CD14-positive monocyte (primary cell): ENCODE data around the gene SIRT7. TPM values are rescaled to one million over a fixed set of nuclear protein-coding genes. Genes with fewer than 3 reads are reported as not detected.

Experiments
- DNase-seq, 3 donors: peaks; one replicate each; pipeline ENCODE4 v3.0.0-alpha.2; 2011 to 2022
- H2AFZ ChIP-seq: 2 replicates; pipeline ENCODE4 v1.6.0; 2012; ENCODE audit warnings: mild to moderate bottlenecking, low read depth, low read length, inconsistent platforms; ENCODE audit not compliant: insufficient read depth, poor library complexity, severe bottlenecking
- H3K27ac ChIP-seq, 2 donors: 1 replicate in 1 of 2; 2 replicates in 1 of 2; pipeline ENCODE4 v1.5.1; 2012 to 2013; ENCODE audit warnings: low read length in 2 of 2, control low read depth in 1 of 2, inconsistent platforms in 1 of 2, low read depth in 1 of 2, mild to moderate bottlenecking in 1 of 2
- H3K27me3 ChIP-seq, 2 donors: one replicate each; pipeline versions ENCODE4 v1.6.0 to v1.6.1; 2011 to 2013; ENCODE audit warnings: low read length in 2 of 2; ENCODE audit not compliant: control insufficient read depth in 2 of 2, insufficient read depth in 2 of 2
- H3K36me3 ChIP-seq, 2 donors: replicated peaks in 1 of 2; 1 replicate in 1 of 2; 2 replicates in 1 of 2; pipeline versions ENCODE4 v1.5.1 to v1.6.1; 2012 to 2013; ENCODE audit warnings: low read length in 2 of 2, control low read depth in 1 of 2, inconsistent platforms in 1 of 2, mild to moderate bottlenecking in 1 of 2; ENCODE audit not compliant: insufficient read depth in 2 of 2, control insufficient read depth in 1 of 2
- H3K4me1 ChIP-seq, 2 donors: 1 replicate in 1 of 2; 2 replicates in 1 of 2; pipeline versions ENCODE4 v1.5.1 to v1.6.1; 2012 to 2013; ENCODE audit warnings: low read length in 2 of 2, control low read depth in 1 of 2, inconsistent platforms in 1 of 2, mild to moderate bottlenecking in 1 of 2, moderate library complexity in 1 of 2; ENCODE audit not compliant: insufficient read depth in 2 of 2, control insufficient read depth in 1 of 2
- H3K4me2 ChIP-seq: replicated peaks from 2 replicates; pipeline ENCODE3; 2012; ENCODE audit warnings: low read length, moderate library complexity, mild to moderate bottlenecking; ENCODE audit not compliant: poor library complexity, severe bottlenecking; ENCODE audit errors: extremely low read depth
- H3K4me3 ChIP-seq, 3 experiments: fragments of 200-600 bp in 1 of 3; sonication (generic) in 1 of 3; replicated peaks in 1 of 3; 1 replicate in 2 of 3; 2 replicates in 1 of 3; pipeline ENCODE4 v1.5.1; 2011 to 2013; ENCODE audit warnings: low read length in 3 of 3, mild to moderate bottlenecking in 3 of 3, control low read depth in 2 of 3, low read depth in 2 of 3, inconsistent platforms in 1 of 3, moderate library complexity in 1 of 3
- H3K79me2 ChIP-seq: 2 replicates; pipeline ENCODE4 v1.6.0; 2012; ENCODE audit warnings: mild to moderate bottlenecking, control low read depth, inconsistent platforms, low read length, moderate library complexity; ENCODE audit not compliant: insufficient read depth
- H3K9ac ChIP-seq: 2 replicates; pipeline ENCODE4 v1.6.0; 2017; ENCODE audit warnings: low read length, mild to moderate bottlenecking; ENCODE audit not compliant: insufficient read depth, poor library complexity, severe bottlenecking
- H3K9me3 ChIP-seq, 2 donors: replicated peaks in 1 of 2; 1 replicate in 1 of 2; 2 replicates in 1 of 2; pipeline versions ENCODE4 v1.5.1 to v1.6.1; 2012 to 2013; ENCODE audit warnings: low read length in 2 of 2, control low read depth in 1 of 2; ENCODE audit not compliant: control insufficient read depth in 1 of 2, insufficient read depth in 1 of 2
- H4K20me1 ChIP-seq: 2 replicates; pipeline ENCODE4 v1.6.0; 2012; ENCODE audit warnings: mild to moderate bottlenecking, low read length, control low read depth, moderate library complexity; ENCODE audit not compliant: insufficient read depth
- H3K27ac Mint-ChIP-seq, 7 donors: one replicate each; pipeline ENCODE4 v1.8.0; 2020; ENCODE audit warnings: mild to moderate bottlenecking in 7 of 7, mixed read lengths in 7 of 7, moderate library complexity in 6 of 7, inconsistent platforms in 2 of 7
- H3K27me3 Mint-ChIP-seq, 3 donors: one replicate each; pipeline ENCODE4 v1.8.0; 2021 to 2022; ENCODE audit warnings: low read depth in 3 of 3, mild to moderate bottlenecking in 3 of 3, mixed read lengths in 3 of 3, moderate library complexity in 3 of 3, inconsistent platforms in 1 of 3
- H3K36me3 Mint-ChIP-seq, 2 donors: one replicate each; pipeline ENCODE4 v1.8.0; 2020; ENCODE audit warnings: mixed read lengths in 2 of 2, inconsistent platforms in 1 of 2, mild to moderate bottlenecking in 1 of 2
- H3K4me1 Mint-ChIP-seq: one replicate; pipeline ENCODE4 v1.8.0; 2020; ENCODE audit warnings: mild to moderate bottlenecking, mixed read lengths
- H3K4me3 Mint-ChIP-seq, 2 donors: one replicate each; pipeline ENCODE4 v1.8.0; 2020; ENCODE audit warnings: mild to moderate bottlenecking in 2 of 2, mixed read lengths in 2 of 2, moderate library complexity in 1 of 2
- H3K9me3 Mint-ChIP-seq, 7 donors: one replicate each; pipeline ENCODE4 v1.8.0; 2020 to 2022; ENCODE audit warnings: mixed read lengths in 7 of 7, mild to moderate bottlenecking in 6 of 7, moderate library complexity in 6 of 7, inconsistent platforms in 2 of 7
- CTCF ChIP-seq: fragments of 200-600 bp; IDR thresholded peaks from one replicate; pipeline ENCODE4 v1.8.0; 2022; ENCODE audit warnings: antibody characterized with exemption, mild to moderate bottlenecking
- WGBS: methylation state at CpG from one replicate; pipeline ENCODE4 v1.1.5; 2013; ENCODE audit warnings: missing lambda C conversion rate; ENCODE audit not compliant: insufficient coverage; 5-methylcytosine and 5-hydroxymethylcytosine counted together
- intact Hi-C, 2 donors: fragments of 100-400 bp; cut with micrococcal nuclease; formaldehyde crosslinking; loops; one replicate each; pipeline versions ENCODE4 v1.15.0 to v1.15.1; 2023
- polyA plus RNA-seq, 3 donors: library from polyadenylated mRNA; depleted of rRNA in 1 of 3; unstranded in 2 of 3; stranded (reverse) in 1 of 3; fragments of 300-500 nt in 2 of 3; fragments of >200 nt in 1 of 3; fragmentation: Illumina TruSeq in 2 of 3; gene quantifications; 1 replicate in 2 of 3; 2 replicates in 1 of 3; pipeline ENCODE4 v1.2.3, GENCODE V29; 2012 to 2021

Gene SIRT7
- polyA plus RNA-seq, 3 donors: 22.5 to 73.5 (median 23.7) TPM

GRCh38 chr17:81885454-81885853, 32.5 kb downstream of the SIRT7 start:
- peaks cover 0 to 3% (median 0%) of the 10 kb centered on the region in 3 donors for H3K27me3 Mint-ChIP-seq
- H3K9me3 Mint-ChIP-seq: no peaks in the 10 kb centered on the region
- Histone ChIP-seq H3K4me3 (no peak overlapping the region), H3K79me2 (peaks cover 41% of the 10 kb centered on the region), H4K20me1 (peaks cover 38% of the 10 kb centered on the region), H3K4me2 (no peak overlapping the region), H3K4me1 (peaks cover 6 to 8% of the 10 kb centered on the region in 2 donors), H3K9ac (no peak overlapping the region), H3K36me3 (peaks cover 67 to 82% of the 10 kb centered on the region in 2 donors), H3K27me3 (no peaks in the 10 kb centered on the region), H3K9me3 (no peaks in the 10 kb centered on the region), H3K27ac (peak overlapping the region in 1 of 2 donors; percentile 4), H2AFZ (no peak overlapping the region)
- no peak for TF ChIP-seq CTCF
- intact Hi-C loops: no loop called here
- WGBS: over 99% methylated on average over 8 of the region's 10 CpGs
- DNase-seq: no peak
- peaks cover 57 to 93% of the 10 kb centered on the region in 2 donors for H3K36me3 Mint-ChIP-seq
- peaks cover 5% of the 10 kb centered on the region for H3K4me1 Mint-ChIP-seq
- peak overlapping the region in 3 of 7 donors; percentile 29 to 66 (median 55) for H3K27ac Mint-ChIP-seq
- no peak overlapping the region for H3K4me3 Mint-ChIP-seq

- TF ChIP-seq CTCF: no peak
- H3K27me3 Mint-ChIP-seq: peaks cover 0 to 3% (median 0%) of the 10 kb centered on the region in 3 donors
- peak overlapping the region in 1 of 2 donors; percentile 4 for H3K27ac ChIP-seq
- peaks cover 37% of the 10 kb centered on the region for H3K79me2 ChIP-seq
- peaks cover under 1 to 4% of the 10 kb centered on the region in 2 donors for H3K4me1 ChIP-seq
- DNase-seq: no peak
- no peaks in the 10 kb centered on the region for H3K4me1 Mint-ChIP-seq
- no peak overlapping the region for H3K4me3 ChIP-seq
- no peaks in the 10 kb centered on the region for H3K9me3 ChIP-seq
- H3K9me3 Mint-ChIP-seq: no peaks in the 10 kb centered on the region
- no peak overlapping the region for H2AFZ ChIP-seq
- no peak overlapping the region for H3K4me3 Mint-ChIP-seq
- intact Hi-C loops: no loop called here
- H3K9ac ChIP-seq: no peak overlapping the region
- H3K27ac Mint-ChIP-seq: peak overlapping the region in 5 of 7 donors; percentile 25 to 83 (median 43)
- H3K36me3 Mint-ChIP-seq: peaks cover 56 to 93% of the 10 kb centered on the region in 2 donors
- H4K20me1 ChIP-seq: peaks cover 38% of the 10 kb centered on the region
- no peaks in the 10 kb centered on the region for H3K27me3 ChIP-seq
- H3K4me2 ChIP-seq: no peak overlapping the region
- H3K36me3 ChIP-seq: peaks cover 68 to 84% of the 10 kb centered on the region in 2 donors
- 100% methylated on average over 5 of the region's 5 CpGs for WGBS
Observed at GRCh38 chr17:81884968-81885367, 33.0 kb downstream of the SIRT7 start.
